Stimulated activated memory B cell treated with anti-CD40 and anti-IgM and Interleukin-4, amounts not matched to agents 10 μg/mL and 1 μg/mL and 100 μg/mL, for 72 hours (primary cell): ENCODE measurements around the gene SLC45A1.

Experiments
- ATAC-seq: fragments of 150-1000 bp; cut with Tn5 transposase; 2 replicates; pipeline ENCODE4 v1.10.0; 2021
- H3K27ac Mint-ChIP-seq: one replicate; pipeline ENCODE4 v1.8.0; 2022; ENCODE audit warnings: mild to moderate bottlenecking, mixed read lengths
- H3K27me3 Mint-ChIP-seq: one replicate; pipeline ENCODE4 v1.8.0; 2022; ENCODE audit warnings: mixed read lengths
- H3K36me3 Mint-ChIP-seq: one replicate; pipeline ENCODE4 v1.8.0; 2022; ENCODE audit warnings: mixed read lengths
- H3K4me1 Mint-ChIP-seq: one replicate; pipeline ENCODE4 v1.8.0; 2022; ENCODE audit warnings: mixed read lengths
- H3K4me3 Mint-ChIP-seq: one replicate; pipeline ENCODE4 v1.8.0; 2022; ENCODE audit warnings: mild to moderate bottlenecking, moderate library complexity, mixed read lengths
- H3K9me3 Mint-ChIP-seq: one replicate; pipeline ENCODE4 v1.8.0; 2022; ENCODE audit warnings: mixed read lengths

The SLC45A1 gene

DNA sequence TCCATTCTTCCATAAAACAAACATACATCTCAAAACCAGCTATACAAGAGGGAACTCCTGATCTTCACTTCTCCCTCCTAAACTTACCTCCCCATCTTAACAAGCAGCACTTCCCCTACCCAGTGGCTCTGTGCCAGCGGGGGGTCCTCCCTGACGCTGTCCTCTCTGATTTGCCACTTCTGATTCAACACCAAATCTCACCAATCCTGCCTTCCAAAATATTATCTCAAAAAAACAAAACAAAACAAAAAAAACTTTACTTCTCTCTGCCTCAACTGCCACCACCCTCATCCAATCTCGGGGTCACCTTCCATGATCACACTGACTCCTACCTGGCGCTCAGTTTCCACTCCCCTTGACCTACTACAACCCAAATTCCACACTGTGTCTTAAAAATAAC is 72.8 kb downstream of the SLC45A1 start:
- peaks cover 65% of the 10 kb centered on the region for H3K4me1 Mint-ChIP-seq
- no peak for ATAC-seq
- no peaks in the 10 kb centered on the region for H3K27me3 Mint-ChIP-seq
- H3K4me3 Mint-ChIP-seq, result no peak overlapping the region
- H3K9me3 Mint-ChIP-seq, result no peaks in the 10 kb centered on the region
- peak overlapping the region; percentile 72 for H3K27ac Mint-ChIP-seq
- H3K36me3 Mint-ChIP-seq, result peaks cover 46% of the 10 kb centered on the region

DNA sequence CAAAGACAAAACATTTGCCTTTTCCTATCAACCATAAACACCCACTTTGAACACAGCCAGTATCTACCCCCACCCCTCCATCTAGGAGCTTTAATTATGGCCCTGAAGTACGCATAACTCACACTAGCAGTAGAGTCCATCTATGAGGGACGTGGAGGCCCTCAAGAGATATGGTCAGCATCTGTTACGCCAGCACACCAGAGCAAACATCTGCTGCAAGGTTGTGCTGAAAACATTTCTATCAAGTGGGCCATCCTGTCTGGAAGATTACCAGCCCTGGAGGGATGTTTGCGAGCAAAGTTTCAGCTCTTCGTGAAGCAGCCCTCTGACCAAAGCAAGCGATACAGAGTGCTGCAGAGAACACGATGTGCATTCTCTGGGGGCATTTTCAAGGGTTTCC is 74.6 kb downstream of the SLC45A1 start:
- no peak overlapping the region for H3K27ac Mint-ChIP-seq
- no peaks in the 10 kb centered on the region for H3K27me3 Mint-ChIP-seq
- H3K9me3 Mint-ChIP-seq, result no peaks in the 10 kb centered on the region
- no peak overlapping the region for H3K4me3 Mint-ChIP-seq
- peaks cover 39% of the 10 kb centered on the region for H3K36me3 Mint-ChIP-seq
- no peak for ATAC-seq
- H3K4me1 Mint-ChIP-seq, result peaks cover 68% of the 10 kb centered on the region
